K562 (cell line): ENCODE data around the gene ZNF337. TPM values are rescaled to one million over a fixed set of nuclear protein-coding genes. Genes with fewer than 3 reads are reported as not detected.
A peak's percentile ranks its signal among the peaks of the same experiment; 100 is the strongest.

Source experiments
- CHD2 ChIP-seq: IDR thresholded peaks from 2 replicates; pipeline ENCODE4 v1.6.1; 2011; ENCODE audit warnings: low read depth, low read length
- CHD4 ChIP-seq: fragments of 200-600 bp; sonication (generic); IDR thresholded peaks from 3 replicates; pipeline ENCODE4 v1.6.1; 2012; ENCODE audit warnings: low read depth, mild to moderate bottlenecking, mixed read lengths, low read length, inconsistent platforms; ENCODE audit not compliant: insufficient read depth, insufficient replicate concordance, poor library complexity, severe bottlenecking
- CREB1 ChIP-seq, 2 experiments: sonication (generic) in 1 of 2; formaldehyde crosslinking in 1 of 2; IDR thresholded peaks; 2 replicates each; pipeline versions ENCODE4 v1.6.1 to v1.8.0; 2012 to 2022; ENCODE audit warnings: inconsistent platforms in 1 of 2, mild to moderate bottlenecking in 1 of 2, missing genetic modification reagents in 1 of 2, moderate library complexity in 1 of 2
- CSDE1 ChIP-seq, 2 experiments: fragments of 450-650 bp; IDR thresholded peaks; 2 replicates each; pipeline ENCODE4 v1.6.1; 2016; ENCODE audit warnings: mild to moderate bottlenecking in 1 of 2
- CXXC5 ChIP-seq: fragments of 250-450 bp; sonication (Bioruptor Pico); IDR thresholded peaks from 2 replicates; pipeline ENCODE4 v1.8.0; 2022; ENCODE audit warnings: inconsistent platforms, mild to moderate bottlenecking, moderate library complexity
- FOSL1 ChIP-seq: fragments of 200-800 bp; sonication (Bioruptor generic); conservative IDR thresholded peaks from 2 replicates; pipeline ENCODE4 v1.6.1; 2016; ENCODE audit warnings: missing genetic modification characterization, missing compliant biosample characterization
- GABPB1 ChIP-seq: sonication (generic); formaldehyde crosslinking; IDR thresholded peaks from 2 replicates; pipeline ENCODE4 v1.8.0; 2022; ENCODE audit warnings: mild to moderate bottlenecking, missing genetic modification reagents
- HDAC8 ChIP-seq: fragments of 450-650 bp; IDR thresholded peaks from 2 replicates; pipeline ENCODE4 v1.6.1; 2016; ENCODE audit warnings: mild to moderate bottlenecking, missing genetic modification characterization, moderate library complexity, missing compliant biosample characterization
- JUNB ChIP-seq: fragments of 450-650 bp; formaldehyde crosslinking; conservative IDR thresholded peaks from 2 replicates; pipeline ENCODE4 v1.4.0; 2020; ENCODE audit warnings: mild to moderate bottlenecking
- OTX1 ChIP-seq: fragments of 450-650 bp; formaldehyde crosslinking; IDR thresholded peaks from 2 replicates; pipeline ENCODE4 v1.4.0; 2022; ENCODE audit warnings: mild to moderate bottlenecking
- PHF21A ChIP-seq: fragments of 450-650 bp; IDR thresholded peaks from 2 replicates; pipeline ENCODE4 v1.6.1; 2017; ENCODE audit warnings: low read depth, borderline replicate concordance
- RAD21 ChIP-seq, 2 experiments: fragments of 250-450 bp in 1 of 2; fragments of 450-650 bp in 1 of 2; sonication (Bioruptor Pico) in 1 of 2; formaldehyde crosslinking in 1 of 2; IDR thresholded peaks in 1 of 2; conservative IDR thresholded peaks in 1 of 2; 2 replicates each; pipeline versions ENCODE4 v1.4.0 to v1.8.0; 2020 to 2022; ENCODE audit warnings: mild to moderate bottlenecking in 2 of 2, moderate library complexity in 1 of 2
- RBBP5 ChIP-seq: fragments of 200-600 bp; sonication (generic); IDR thresholded peaks from 2 replicates; pipeline ENCODE4 v1.6.1; 2012; ENCODE audit warnings: borderline replicate concordance, mild to moderate bottlenecking, low read length, control low read depth, inconsistent platforms; ENCODE audit not compliant: insufficient read depth, poor library complexity, severe bottlenecking
- RBM14 ChIP-seq: fragments of 200-400 bp; formaldehyde crosslinking; IDR thresholded peaks from 2 replicates; pipeline ENCODE4 v1.6.1; 2018; ENCODE audit warnings: low read depth, mild to moderate bottlenecking, low read length, moderate library complexity, borderline replicate concordance; ENCODE audit not compliant: insufficient read depth
- SRF ChIP-seq, 2 experiments: fragments of 250-450, 450-650 bp in 1 of 2; sonication (Bioruptor Pico) in 1 of 2; sonication (generic) in 1 of 2; formaldehyde crosslinking; IDR thresholded peaks; 2 replicates each; pipeline versions ENCODE4 v1.5.0 to v1.5.1; 2020 to 2022; ENCODE audit warnings: mild to moderate bottlenecking in 1 of 2, missing genetic modification reagents in 1 of 2
- STAT5B ChIP-seq: fragments of 250-450 bp; sonication (Bioruptor Pico); IDR thresholded peaks from 2 replicates; pipeline ENCODE4 v1.8.0; 2021; ENCODE audit warnings: mild to moderate bottlenecking, inconsistent platforms
- U2AF1 ChIP-seq: fragments of 200-400 bp; formaldehyde crosslinking; optimal IDR thresholded peaks from 2 replicates; pipeline ENCODE3; 2017; ENCODE audit warnings: mild to moderate bottlenecking, low read depth, low read length, moderate library complexity
- YBX1 ChIP-seq: fragments of 450-650 bp; IDR thresholded peaks from 2 replicates; pipeline ENCODE4 v1.7.1; 2016; ENCODE audit warnings: mild to moderate bottlenecking
- ZBTB7A ChIP-seq: IDR thresholded peaks from 2 replicates; pipeline ENCODE4 v1.6.1; 2011; ENCODE audit warnings: low read depth, mild to moderate bottlenecking, low read length, moderate library complexity, borderline replicate concordance; ENCODE audit not compliant: control insufficient read depth
- ZNF436 ChIP-seq: fragments of 250-450, 450-650 bp; sonication (Bioruptor Pico); formaldehyde crosslinking; IDR thresholded peaks from 2 replicates; pipeline ENCODE4 v1.7.0; 2020; ENCODE audit warnings: mild to moderate bottlenecking
- ZNF668 ChIP-seq: fragments of 250-450 bp; sonication (Bioruptor Pico); IDR thresholded peaks from 2 replicates; pipeline ENCODE4 v1.8.0; 2022; ENCODE audit warnings: mild to moderate bottlenecking, inconsistent platforms
- ZNF766 ChIP-seq: fragments of 200-800 bp; sonication (Bioruptor generic); conservative IDR thresholded peaks from 2 replicates; pipeline ENCODE4 v1.6.1; 2016; ENCODE audit warnings: missing genetic modification characterization, missing compliant biosample characterization
- polyA plus RNA-seq, 8 experiments: library from polyadenylated mRNA; depleted of rRNA in 4 of 8; stranded (reverse) in 5 of 8; unstranded in 3 of 8; fragments of >200 nt; fragmentation: Nextera tagmentation in 2 of 8; fragmentation: Illumina TruSeq in 1 of 8; extraction: Ambion mirVana in 2 of 8; extraction: Trizol in 1 of 8; gene quantifications; 2 replicates each; pipeline versions ENCODE4 v1.2.1 to v1.2.3, GENCODE V29; 2011 to 2014; ENCODE audit warnings: inconsistent platforms in 1 of 8, missing spikeins in 1 of 8
- total RNA-seq, 7 experiments: library from RNA; depleted of rRNA in 6 of 7; stranded (reverse); fragments of >200 nt in 6 of 7; fragmentation: Illumina TruSeq in 2 of 7; extraction: Trizol in 2 of 7; gene quantifications; 2 replicates each; pipeline versions ENCODE4 v1.2.1 to v1.2.3, GENCODE V29; 2011 to 2021; ENCODE audit warnings: low replicate concordance in 1 of 7
- TF ChIP-seq, protein P1 (sequence below), 2 experiments: fragments of 450-650 bp; conservative IDR thresholded peaks; 2 replicates each; pipeline ENCODE4 v1.6.1; 2017; ENCODE audit warnings: mild to moderate bottlenecking in 2 of 2, moderate library complexity in 2 of 2
- TF ChIP-seq, protein P2 (sequence below): sonication (generic); formaldehyde crosslinking; IDR thresholded peaks from 2 replicates; pipeline ENCODE4 v1.9.0; 2022; ENCODE audit warnings: mild to moderate bottlenecking, missing genetic modification reagents
- TF ChIP-seq, protein P3 (sequence below): fragments of 250-450 bp; sonication (Bioruptor Pico); IDR thresholded peaks from 2 replicates; pipeline ENCODE4 v1.4.0; 2020; ENCODE audit warnings: mild to moderate bottlenecking

The ZNF337 gene
- total and polyA plus RNA-seq, 9 of the 15 experiments (the other 6 are each of a cell fraction or from before 2014, with no cell fraction given) = 0.25 to 5.6 (median 3.5) TPM

DNA sequence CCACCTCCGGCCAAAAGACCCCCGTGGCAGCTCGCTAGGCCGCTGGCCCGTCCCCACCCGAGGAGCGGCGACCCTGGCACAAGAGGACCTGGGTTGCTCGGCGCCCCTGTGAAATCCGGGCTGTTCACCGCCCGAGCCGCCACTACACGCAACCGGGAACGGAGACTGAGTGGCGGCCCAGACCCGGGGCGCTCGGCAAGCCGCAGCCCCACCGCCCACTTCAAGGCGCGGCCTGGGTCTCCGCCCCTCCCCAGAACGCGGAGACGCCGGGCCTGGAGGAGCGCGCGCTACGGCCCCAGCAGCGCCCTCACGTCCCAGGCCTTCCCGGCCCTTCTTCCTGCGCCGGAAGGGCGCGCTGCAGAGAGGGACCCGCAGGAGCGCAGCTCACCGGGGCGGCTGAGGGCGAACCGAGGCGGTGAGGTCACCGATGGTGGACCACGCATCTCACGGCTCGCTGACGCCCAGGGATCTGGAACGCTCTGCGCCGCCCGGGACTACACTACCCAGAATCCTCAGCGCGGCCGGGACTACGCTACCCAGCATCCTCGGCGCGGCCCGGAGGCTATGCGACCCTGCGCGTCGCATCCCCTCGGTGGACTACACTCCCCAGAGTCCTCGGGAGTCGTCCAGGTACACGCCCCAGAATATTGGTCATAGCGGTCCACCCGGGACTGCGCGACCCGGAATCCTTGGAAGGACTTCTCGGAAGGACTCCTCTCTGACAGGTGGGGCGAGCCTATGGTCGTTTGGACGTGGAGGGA lies at the start of gene ZNF337 (continued):
- TF ChIP-seq, protein P1, sequence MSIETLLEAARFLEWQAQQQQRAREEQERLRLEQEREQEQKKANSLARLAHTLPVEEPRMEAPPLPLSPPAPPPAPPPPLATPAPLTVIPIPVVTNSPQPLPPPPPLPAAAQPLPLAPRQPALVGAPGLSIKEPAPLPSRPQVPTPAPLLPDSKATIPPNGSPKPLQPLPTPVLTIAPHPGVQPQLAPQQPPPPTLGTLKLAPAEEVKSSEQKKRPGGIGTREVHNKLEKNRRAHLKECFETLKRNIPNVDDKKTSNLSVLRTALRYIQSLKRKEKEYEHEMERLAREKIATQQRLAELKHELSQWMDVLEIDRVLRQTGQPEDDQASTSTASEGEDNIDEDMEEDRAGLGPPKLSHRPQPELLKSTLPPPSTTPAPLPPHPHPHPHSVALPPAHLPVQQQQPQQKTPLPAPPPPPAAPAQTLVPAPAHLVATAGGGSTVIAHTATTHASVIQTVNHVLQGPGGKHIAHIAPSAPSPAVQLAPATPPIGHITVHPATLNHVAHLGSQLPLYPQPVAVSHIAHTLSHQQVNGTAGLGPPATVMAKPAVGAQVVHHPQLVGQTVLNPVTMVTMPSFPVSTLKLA (conservative IDR thresholded peaks at IDR 0.05) = peak; percentile 18 to 69; a peak in 2 of 4 replicates
- TF ChIP-seq CHD2 (no peak), OTX1 (CRISPR knock-in tag) (no peak), ZNF436 (CRISPR knock-in tag) (no peak), CXXC5 (CRISPR knock-in tag) (peak; percentile 90), CHD4 (no peak), GABPB1 (CRISPR knock-in tag) (peak; percentile 87), ZNF668 (no peak), CREB1 (IDR thresholded peaks at IDR 0.05) (peak; percentile 88), CREB1 (CRISPR knock-in tag; IDR thresholded peaks at IDR 0.05) (peak; percentile 85), SRF (CRISPR knock-in tag; IDR thresholded peaks at IDR 0.05) (no peak), YBX1 (no peak), HDAC8 (tag) (no peak), CSDE1 (IDR thresholded peaks at IDR 0.05) (no peak), RBM14 (no peak), ZNF766 (CRISPR knock-in tag) (peak; percentile 80), ZBTB7A (peak; percentile 42; the same call in 1 of the 2 replicates), STAT5B (CRISPR knock-in tag) (no peak), RAD21 (CRISPR knock-in tag; conservative IDR thresholded peaks at IDR 0.05 in 1 of 2, IDR thresholded peaks at IDR 0.05 in 1 of 2) (no peak), FOSL1 (tag) (peak; percentile 35; the same call in 1 of the 2 replicates), JUNB (CRISPR knock-in tag) (no peak), RBBP5 (peak; percentile 83), PHF21A (no peak), U2AF1 (no peak)
- TF ChIP-seq, protein P2, sequence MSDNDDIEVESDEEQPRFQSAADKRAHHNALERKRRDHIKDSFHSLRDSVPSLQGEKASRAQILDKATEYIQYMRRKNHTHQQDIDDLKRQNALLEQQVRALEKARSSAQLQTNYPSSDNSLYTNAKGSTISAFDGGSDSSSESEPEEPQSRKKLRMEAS (CRISPR knock-in tag) = peak; percentile 60
- TF ChIP-seq, protein P3, sequence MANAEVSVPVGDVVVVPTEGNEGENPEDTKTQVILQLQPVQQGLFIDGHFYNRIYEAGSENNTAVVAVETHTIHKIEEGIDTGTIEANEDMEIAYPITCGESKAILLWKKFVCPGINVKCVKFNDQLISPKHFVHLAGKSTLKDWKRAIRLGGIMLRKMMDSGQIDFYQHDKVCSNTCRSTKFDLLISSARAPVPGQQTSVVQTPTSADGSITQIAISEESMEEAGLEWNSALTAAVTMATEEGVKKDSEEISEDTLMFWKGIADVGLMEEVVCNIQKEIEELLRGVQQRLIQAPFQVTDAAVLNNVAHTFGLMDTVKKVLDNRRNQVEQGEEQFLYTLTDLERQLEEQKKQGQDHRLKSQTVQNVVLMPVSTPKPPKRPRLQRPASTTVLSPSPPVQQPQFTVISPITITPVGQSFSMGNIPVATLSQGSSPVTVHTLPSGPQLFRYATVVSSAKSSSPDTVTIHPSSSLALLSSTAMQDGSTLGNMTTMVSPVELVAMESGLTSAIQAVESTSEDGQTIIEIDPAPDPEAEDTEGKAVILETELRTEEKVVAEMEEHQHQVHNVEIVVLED (CRISPR knock-in tag) = peak; percentile 89
